ENCODE results near the gene ZNF462. TPM values are rescaled to one million over a fixed set of nuclear protein-coding genes. Genes with fewer than 3 reads are reported as not detected.

Gene ZNF462
- total RNA-seq, 4 donors from 2014 or later: 17.8 to 22.3 (median 21.4) TPM

- Histone ChIP-seq H3K27ac (no peak overlapping the region), H3K9me3 (no peaks in the 10 kb centered on the region), H3K27me3 (no peaks in the 10 kb centered on the region), H3K36me3 (peaks cover 0 to 11% (median 0%) of the 10 kb centered on the region in 3 donors), H3K4me3 (no peak overlapping the region), H3K4me1 (peaks cover 7 to 52% (median 18%) of the 10 kb centered on the region in 3 donors)
- TF ChIP-seq POLR2A (IDR thresholded peaks at IDR 0.05) (no peak), CTCF (IDR thresholded peaks at IDR 0.05) (no peak)
- WGBS, 2 donors: 91 to 97% methylated on average over 5 of the region's 5 CpGs
- DNase-seq: no peak
- intact Hi-C loops (cut with DNase I): no loop called here
Measured at GRCh38 chr9:106918825-106919509, 56.0 kb downstream of the ZNF462 start.

GRCh38 chr9:106920091-106920490 lies 57.1 kb downstream of the ZNF462 start:
- peak overlapping the region; percentile 69 to 87 (median 82) for H3K27ac ChIP-seq
- H3K9me3 ChIP-seq: no peaks in the 10 kb centered on the region
- peaks cover 7 to 52% (median 18%) of the 10 kb centered on the region in 3 donors for H3K4me1 ChIP-seq
- intact Hi-C loops (cut with DNase I): no loop called here
- H3K27me3 ChIP-seq: no peaks in the 10 kb centered on the region
- DNase-seq: no peak
- TF ChIP-seq CTCF (IDR thresholded peaks at IDR 0.05) (no peak), POLR2A (IDR thresholded peaks at IDR 0.05) (no peak)
- peaks cover 0 to 22% (median 9%) of the 10 kb centered on the region in 3 donors for H3K36me3 ChIP-seq
- no peak overlapping the region for H3K4me3 ChIP-seq
- 77 to 88% methylated on average over 4 of the region's 4 CpGs for WGBS, 2 donors

- no peaks in the 10 kb centered on the region for H3K9me3 ChIP-seq
- intact Hi-C loops (cut with DNase I): no loop called here
- peaks cover 4 to 29% (median 11%) of the 10 kb centered on the region in 3 donors for H3K36me3 ChIP-seq
- TF ChIP-seq POLR2A (IDR thresholded peaks at IDR 0.05): no peak
- no peak for TF ChIP-seq CTCF (IDR thresholded peaks at IDR 0.05)
- WGBS, 2 donors: 28 to 41% methylated on average over 3 to 4 of the region's 4 CpGs
- no peak for DNase-seq
- peaks cover 7 to 52% (median 18%) of the 10 kb centered on the region in 3 donors for H3K4me1 ChIP-seq
- no peaks in the 10 kb centered on the region for H3K27me3 ChIP-seq
- peak overlapping the region; percentile 69 to 87 (median 82) for H3K27ac ChIP-seq
- peak overlapping the region in 1 of 4 donors; percentile 6 for H3K4me3 ChIP-seq
Measured at GRCh38 chr9:106920701-106921283, 57.8 kb downstream of the ZNF462 start.

- 30 to 47% methylated on average over 3 of the region's 3 CpGs for WGBS, 2 donors
Measured at GRCh38 chr9:106921341-106921899, 58.5 kb downstream of the ZNF462 start.

More at GRCh38 chr9:106921341-106921899, 58.5 kb downstream of the ZNF462 start:
- TF ChIP-seq CTCF (IDR thresholded peaks at IDR 0.05): no peak
- no peak for TF ChIP-seq POLR2A (IDR thresholded peaks at IDR 0.05)
- Histone ChIP-seq H3K27me3 (no peaks in the 10 kb centered on the region), H3K4me3 (peak overlapping the region in 1 of 4 donors; percentile 6), H3K27ac (peak overlapping the region; percentile 69 to 87 (median 82)), H3K4me1 (peaks cover 7 to 45% (median 18%) of the 10 kb centered on the region in 3 donors), H3K36me3 (peaks cover 7 to 35% (median 11%) of the 10 kb centered on the region in 3 donors), H3K9me3 (no peaks in the 10 kb centered on the region)
- no peak for DNase-seq
- intact Hi-C loops (cut with DNase I): no loop called here
